ENCODE results near the gene MRPL32. TPM values are rescaled to one million over a fixed set of nuclear protein-coding genes. Genes with fewer than 3 reads are reported as not detected.
"Not testable (repeated sequence)": the region's sequence is repeated elsewhere in the genome, so short reads cannot be mapped to it uniquely, and the experiment has no call there.

MRPL32 gene
- polyA plus RNA-seq (2013, experiment 1 of 2): 96.2 TPM
- 101 TPM for polyA plus RNA-seq (2013, experiment 2 of 2)

DNA sequence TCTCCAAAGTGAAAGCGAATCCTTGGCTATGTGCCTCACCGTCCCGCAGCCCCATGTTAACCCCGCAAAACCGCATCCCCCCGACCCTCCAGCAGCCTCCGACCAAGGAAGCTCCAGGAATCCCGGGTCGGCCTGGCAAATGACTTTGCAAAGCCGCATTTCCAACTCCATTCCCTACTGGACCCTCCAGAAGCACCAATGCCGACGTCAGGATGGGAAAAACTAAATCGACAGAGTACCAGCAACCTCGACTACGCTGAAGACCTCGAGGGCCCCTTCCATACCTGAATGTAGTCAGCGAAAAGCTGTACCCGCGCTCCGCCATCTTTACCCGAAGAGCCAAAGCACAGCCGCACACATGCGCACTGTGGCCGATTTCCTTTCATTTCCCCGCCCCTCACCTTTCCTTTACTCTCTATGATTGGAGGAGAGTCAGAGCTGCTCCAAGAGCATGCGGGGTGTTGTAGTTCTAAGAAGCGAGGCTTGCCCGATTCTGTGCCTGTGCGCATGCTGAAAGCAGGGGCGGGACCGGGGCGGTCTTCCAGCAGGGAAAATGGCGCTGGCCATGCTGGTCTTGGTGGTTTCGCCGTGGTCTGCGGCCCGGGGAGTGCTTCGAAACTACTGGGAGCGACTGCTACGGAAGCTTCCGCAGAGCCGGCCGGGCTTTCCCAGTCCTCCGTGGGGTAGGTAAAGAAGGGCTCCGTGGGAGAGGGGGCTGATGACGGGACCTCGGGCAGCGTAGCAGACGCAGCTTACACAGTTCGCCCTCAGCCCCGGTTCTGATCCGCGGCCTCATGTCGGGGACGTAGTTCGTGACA, at the start of gene MRPL32, which contains the start of gene PSMA2:
Gene MRPL32 (plus strand): TSS at position 543 of the 818 bp plus-strand sequence. CDS start 11 bp downstream, at position 554.
Gene PSMA2 (minus strand): TSS at position 341 of the 818 bp plus-strand sequence. CDS start 16 bp downstream, at position 325.
- H4K91ac ChIP-seq (ENCODE audit: low read depth, low read length, poor library complexity): no peak within 1 kb of the TSS
- peak within 1 kb of the TSS; percentile 76 for H2BK12ac ChIP-seq (ENCODE audit: low read length)
- H3K18ac ChIP-seq (ENCODE audit: low read length): peak within 1 kb of the TSS; percentile 93
- peaks cover 3 to 4% of the 10 kb centered on the region in 2 donors for H3K4me1 ChIP-seq (ENCODE audit: control insufficient read depth in 2 of 2, insufficient read depth in 1 of 2, low read depth in 1 of 2, low read length in 2 of 2)
- H3K14ac ChIP-seq (ENCODE audit: low read length): no peak within 1 kb of the TSS
- peak within 1 kb of the TSS; percentile 23 for H4K8ac ChIP-seq (ENCODE audit: low read depth, low read length)
- H3K23ac ChIP-seq (ENCODE audit: low read depth, low read length, poor library complexity): peak within 1 kb of the TSS; percentile 94
- H2AFZ ChIP-seq (ENCODE audit: low read length): peak within 1 kb of the TSS; percentile 88
- no peak within 1 kb of the TSS for H2BK120ac ChIP-seq (ENCODE audit: low read depth, low read length)
- no CpG with 5 or more reads among the region's 56 CpGs for WGBS, 2 donors (ENCODE audit: extremely low coverage in 2 of 2, insufficient read length in 2 of 2, insufficient replicate concordance in 1 of 2)
- no peak within 1 kb of the TSS for H2BK5ac ChIP-seq (ENCODE audit: low read length)
- DNase-seq (ENCODE audit: low spot score): peak; percentile 94
- H3K79me1 ChIP-seq (ENCODE audit: low read depth, low read length): peaks cover 2% of the 10 kb centered on the region
- H3K9me3 ChIP-seq (replicated peaks in 1 of 2; ENCODE audit: control insufficient read depth in 2 of 2, insufficient read depth in 1 of 2, low read depth in 1 of 2, low read length in 2 of 2): no peaks in the 10 kb centered on the region
- H3K9ac ChIP-seq (ENCODE audit: low read depth, low read length, poor library complexity): peak within 1 kb of the TSS; percentile 89
- H3K4me2 ChIP-seq (ENCODE audit: insufficient read depth, low read length, poor library complexity, severe bottlenecking): peak within 1 kb of the TSS; percentile 56
- no peaks in the 10 kb centered on the region for H3K27me3 ChIP-seq (ENCODE audit: control insufficient read depth in 3 of 3, insufficient read depth in 3 of 3, low read depth in 1 of 3, low read length in 3 of 3)
- peak within 1 kb of the TSS; percentile 84 to 92 for H3K4me3 ChIP-seq (ENCODE audit: low read length in 2 of 2)
- peak within 1 kb of the TSS; percentile 69 for H2BK15ac ChIP-seq (ENCODE audit: low read length)
- no peak within 1 kb of the TSS for H3K4ac ChIP-seq (ENCODE audit: low read length)
- peaks cover 7 to 53% of the 10 kb centered on the region in 2 donors for H3K36me3 ChIP-seq (replicated peaks in 1 of 2; ENCODE audit: control insufficient read depth in 2 of 2, insufficient read depth in 2 of 2, low read length in 2 of 2)
- H3K27ac ChIP-seq (replicated peaks; ENCODE audit: low read length): no peak within 1 kb of the TSS
- no peak within 1 kb of the TSS for H2AK5ac ChIP-seq (ENCODE audit: low read depth, low read length)

DNA sequence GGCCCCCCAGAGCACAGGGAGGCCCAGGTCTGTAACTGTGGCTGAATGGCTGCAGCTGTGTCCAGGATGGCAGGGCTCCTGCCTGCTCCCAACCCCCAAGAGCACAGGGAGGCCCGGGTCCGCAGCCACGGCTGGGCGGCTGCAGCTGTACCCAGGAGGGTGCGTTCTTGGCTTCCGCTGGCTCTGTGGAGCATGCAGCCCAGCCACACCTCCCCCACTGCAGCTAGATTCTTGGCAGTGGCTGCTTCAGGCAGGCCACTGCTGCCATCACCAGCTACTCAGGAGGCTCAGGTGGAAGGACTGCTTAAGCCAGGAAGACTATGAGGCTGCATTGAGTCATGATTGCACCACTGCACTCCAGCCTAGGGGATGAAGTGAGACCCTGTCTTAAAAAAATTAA, 48.2 kb upstream of the MRPL32 start:
- H3K36me3 ChIP-seq (replicated peaks in 1 of 2; ENCODE audit: control insufficient read depth in 2 of 2, insufficient read depth in 2 of 2, low read length in 2 of 2): no peaks in the 10 kb centered on the region
- WGBS, 2 donors (ENCODE audit: extremely low coverage in 2 of 2, insufficient read length in 2 of 2, insufficient replicate concordance in 1 of 2): no CpG with 5 or more reads among the region's 6 CpGs
- no peak overlapping the region for H2BK15ac ChIP-seq (ENCODE audit: low read length)
- H3K4me2 ChIP-seq (ENCODE audit: insufficient read depth, low read length, poor library complexity, severe bottlenecking): no peak overlapping the region
- no peak overlapping the region for H2AFZ ChIP-seq (ENCODE audit: low read length)
- H3K9ac ChIP-seq (ENCODE audit: low read depth, low read length, poor library complexity): no peak overlapping the region
- peak overlapping the region; percentile 71 for H3K14ac ChIP-seq (ENCODE audit: low read length)
- H3K79me1 ChIP-seq (ENCODE audit: low read depth, low read length): peaks cover 3% of the 10 kb centered on the region
- H2BK12ac ChIP-seq (ENCODE audit: low read length): peak overlapping the region; percentile 7
- H3K9me3 ChIP-seq (replicated peaks in 1 of 2; ENCODE audit: control insufficient read depth in 2 of 2, insufficient read depth in 1 of 2, low read depth in 1 of 2, low read length in 2 of 2): peaks cover 3 to 14% of the 10 kb centered on the region in 2 donors
- H2AK5ac ChIP-seq (ENCODE audit: low read depth, low read length): peak overlapping the region; percentile 37
- no peak for DNase-seq (ENCODE audit: low spot score)
- no peaks in the 10 kb centered on the region for H3K27me3 ChIP-seq (ENCODE audit: control insufficient read depth in 3 of 3, insufficient read depth in 3 of 3, low read depth in 1 of 3, low read length in 3 of 3)
- H3K23ac ChIP-seq (ENCODE audit: low read depth, low read length, poor library complexity): peak overlapping the region; percentile 85
- H3K4me3 ChIP-seq (ENCODE audit: low read length in 2 of 2): no peak overlapping the region
- H3K27ac ChIP-seq (replicated peaks; ENCODE audit: low read length): no peak overlapping the region
- no peak overlapping the region for H2BK120ac ChIP-seq (ENCODE audit: low read depth, low read length)
- H3K4ac ChIP-seq (ENCODE audit: low read length): peak overlapping the region; percentile 17
- H3K4me1 ChIP-seq (ENCODE audit: control insufficient read depth in 2 of 2, insufficient read depth in 1 of 2, low read depth in 1 of 2, low read length in 2 of 2): no peaks in the 10 kb centered on the region
- H2BK5ac ChIP-seq (ENCODE audit: low read length): peak overlapping the region; percentile 35
- peak overlapping the region; percentile 80 for H3K18ac ChIP-seq (ENCODE audit: low read length)
- no peak overlapping the region for H4K91ac ChIP-seq (ENCODE audit: low read depth, low read length, poor library complexity)
- no peak overlapping the region for H4K8ac ChIP-seq (ENCODE audit: low read depth, low read length)

DNA sequence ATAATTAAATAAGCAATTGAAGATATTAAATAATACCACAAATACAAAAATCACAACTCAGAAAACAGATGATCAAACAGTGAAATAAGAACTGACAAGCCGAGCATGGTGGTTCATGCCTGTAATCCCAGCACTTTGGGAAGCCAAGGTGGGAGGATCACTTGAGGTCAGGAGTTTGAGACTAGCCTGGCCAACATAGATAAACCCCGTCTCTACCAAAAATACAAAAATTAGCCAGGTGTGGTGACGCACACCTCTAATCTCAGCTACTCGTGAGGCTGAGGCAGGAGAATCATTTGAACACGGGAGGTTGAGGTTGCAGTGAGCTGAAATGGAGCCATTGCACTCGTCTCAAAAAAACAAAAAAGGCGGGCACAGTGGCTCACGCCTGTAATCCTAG, 47.0 kb upstream of the MRPL32 start:
- H2AFZ ChIP-seq (ENCODE audit: low read length); H3K14ac ChIP-seq (ENCODE audit: low read length); H3K4ac ChIP-seq (ENCODE audit: low read length); H3K4me1 ChIP-seq (ENCODE audit: control insufficient read depth in 2 of 2, insufficient read depth in 1 of 2, low read depth in 1 of 2, low read length in 2 of 2); H3K27ac ChIP-seq (replicated peaks; ENCODE audit: low read length); H2BK120ac ChIP-seq (ENCODE audit: low read depth, low read length); H3K36me3 ChIP-seq (replicated peaks in 1 of 2; ENCODE audit: control insufficient read depth in 2 of 2, insufficient read depth in 2 of 2, low read length in 2 of 2); H2BK15ac ChIP-seq (ENCODE audit: low read length); H2BK5ac ChIP-seq (ENCODE audit: low read length); H2BK12ac ChIP-seq (ENCODE audit: low read length); H3K79me1 ChIP-seq (ENCODE audit: low read depth, low read length); H3K27me3 ChIP-seq (ENCODE audit: control insufficient read depth in 3 of 3, insufficient read depth in 3 of 3, low read depth in 1 of 3, low read length in 3 of 3); H4K8ac ChIP-seq (ENCODE audit: low read depth, low read length); H4K91ac ChIP-seq (ENCODE audit: low read depth, low read length, poor library complexity); H3K18ac ChIP-seq (ENCODE audit: low read length); H3K9ac ChIP-seq (ENCODE audit: low read depth, low read length, poor library complexity); H2AK5ac ChIP-seq (ENCODE audit: low read depth, low read length); DNase-seq (ENCODE audit: low spot score); H3K4me3 ChIP-seq (ENCODE audit: low read length in 2 of 2); H3K23ac ChIP-seq (ENCODE audit: low read depth, low read length, poor library complexity); H3K4me2 ChIP-seq (ENCODE audit: insufficient read depth, low read length, poor library complexity, severe bottlenecking): not testable (repeated sequence)
- WGBS, 2 donors (ENCODE audit: extremely low coverage in 2 of 2, insufficient read length in 2 of 2, insufficient replicate concordance in 1 of 2): no CpG with 5 or more reads among the region's 8 CpGs
- peaks cover 3 to 14% of the 10 kb centered on the region in 2 donors for H3K9me3 ChIP-seq (replicated peaks in 1 of 2; ENCODE audit: control insufficient read depth in 2 of 2, insufficient read depth in 1 of 2, low read depth in 1 of 2, low read length in 2 of 2)

DNA sequence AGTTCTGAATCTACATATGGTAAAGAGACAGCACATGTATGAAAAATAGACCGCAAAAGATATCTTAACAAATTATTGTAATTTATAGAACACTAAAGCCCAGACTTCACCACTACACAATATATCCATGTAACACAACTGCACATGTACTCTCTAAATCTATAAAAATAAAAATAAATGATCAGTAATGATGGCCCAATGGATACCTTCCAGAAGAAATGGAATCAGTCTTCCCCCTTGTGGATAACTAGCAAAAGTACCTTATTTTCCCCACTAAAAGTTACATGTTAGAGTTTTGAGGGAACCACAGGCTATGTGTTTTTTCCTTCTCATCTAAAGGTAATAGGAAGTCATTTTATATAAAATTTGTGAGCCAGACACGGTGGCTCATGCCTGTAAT, 46.0 kb upstream of the MRPL32 start:
- Histone ChIP-seq H3K14ac (ENCODE audit: low read length) (no peak overlapping the region), H3K4ac (ENCODE audit: low read length) (no peak overlapping the region), H4K91ac (ENCODE audit: low read depth, low read length, poor library complexity) (no peak overlapping the region), H3K27ac (replicated peaks; ENCODE audit: low read length) (no peak overlapping the region), H3K4me3 (ENCODE audit: low read length in 2 of 2) (no peak overlapping the region), H2BK15ac (ENCODE audit: low read length) (no peak overlapping the region), H2BK5ac (ENCODE audit: low read length) (no peak overlapping the region), H3K4me1 (ENCODE audit: control insufficient read depth in 2 of 2, insufficient read depth in 1 of 2, low read depth in 1 of 2, low read length in 2 of 2) (no peaks in the 10 kb centered on the region), H3K18ac (ENCODE audit: low read length) (no peak overlapping the region), H3K23ac (ENCODE audit: low read depth, low read length, poor library complexity) (no peak overlapping the region), H3K36me3 (replicated peaks in 1 of 2; ENCODE audit: control insufficient read depth in 2 of 2, insufficient read depth in 2 of 2, low read length in 2 of 2) (no peaks in the 10 kb centered on the region), H3K79me1 (ENCODE audit: low read depth, low read length) (peaks cover 3% of the 10 kb centered on the region), H3K9ac (ENCODE audit: low read depth, low read length, poor library complexity) (no peak overlapping the region), H2AK5ac (ENCODE audit: low read depth, low read length) (no peak overlapping the region), H2BK120ac (ENCODE audit: low read depth, low read length) (no peak overlapping the region), H3K27me3 (ENCODE audit: control insufficient read depth in 3 of 3, insufficient read depth in 3 of 3, low read depth in 1 of 3, low read length in 3 of 3) (no peaks in the 10 kb centered on the region), H2BK12ac (ENCODE audit: low read length) (no peak overlapping the region), H3K4me2 (ENCODE audit: insufficient read depth, low read length, poor library complexity, severe bottlenecking) (no peak overlapping the region), H4K8ac (ENCODE audit: low read depth, low read length) (no peak overlapping the region), H2AFZ (ENCODE audit: low read length) (no peak overlapping the region), H3K9me3 (replicated peaks in 1 of 2; ENCODE audit: control insufficient read depth in 2 of 2, insufficient read depth in 1 of 2, low read depth in 1 of 2, low read length in 2 of 2) (peaks cover 3 to 14% of the 10 kb centered on the region in 2 donors)
- WGBS, 2 donors (ENCODE audit: extremely low coverage in 2 of 2, insufficient read length in 2 of 2, insufficient replicate concordance in 1 of 2): no CpG with 5 or more reads among the region's 2 CpGs
- no peak for DNase-seq (ENCODE audit: low spot score)

Data from neuronal stem cell (in vitro differentiated cells).